Smooth muscle cell of the pulmonary artery (primary cell): ENCODE data around the gene ZMYND12. TPM values are rescaled to one million over a fixed set of nuclear protein-coding genes. Genes with fewer than 3 reads are reported as not detected.

Experiments
- total RNA-seq: library from RNA; depleted of rRNA; stranded (reverse); fragments of >200 nt; gene quantifications from 2 replicates; pipeline ENCODE4 v1.2.3, GENCODE V29; 2014

The ZMYND12 gene, protein sequence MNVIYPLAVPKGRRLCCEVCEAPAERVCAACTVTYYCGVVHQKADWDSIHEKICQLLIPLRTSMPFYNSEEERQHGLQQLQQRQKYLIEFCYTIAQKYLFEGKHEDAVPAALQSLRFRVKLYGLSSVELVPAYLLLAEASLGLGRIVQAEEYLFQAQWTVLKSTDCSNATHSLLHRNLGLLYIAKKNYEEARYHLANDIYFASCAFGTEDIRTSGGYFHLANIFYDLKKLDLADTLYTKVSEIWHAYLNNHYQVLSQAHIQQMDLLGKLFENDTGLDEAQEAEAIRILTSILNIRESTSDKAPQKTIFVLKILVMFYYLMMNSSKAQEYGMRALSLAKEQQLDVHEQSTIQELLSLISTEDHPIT
- 1.3 and 1.9 TPM in 2 replicates for total RNA-seq

DNA sequence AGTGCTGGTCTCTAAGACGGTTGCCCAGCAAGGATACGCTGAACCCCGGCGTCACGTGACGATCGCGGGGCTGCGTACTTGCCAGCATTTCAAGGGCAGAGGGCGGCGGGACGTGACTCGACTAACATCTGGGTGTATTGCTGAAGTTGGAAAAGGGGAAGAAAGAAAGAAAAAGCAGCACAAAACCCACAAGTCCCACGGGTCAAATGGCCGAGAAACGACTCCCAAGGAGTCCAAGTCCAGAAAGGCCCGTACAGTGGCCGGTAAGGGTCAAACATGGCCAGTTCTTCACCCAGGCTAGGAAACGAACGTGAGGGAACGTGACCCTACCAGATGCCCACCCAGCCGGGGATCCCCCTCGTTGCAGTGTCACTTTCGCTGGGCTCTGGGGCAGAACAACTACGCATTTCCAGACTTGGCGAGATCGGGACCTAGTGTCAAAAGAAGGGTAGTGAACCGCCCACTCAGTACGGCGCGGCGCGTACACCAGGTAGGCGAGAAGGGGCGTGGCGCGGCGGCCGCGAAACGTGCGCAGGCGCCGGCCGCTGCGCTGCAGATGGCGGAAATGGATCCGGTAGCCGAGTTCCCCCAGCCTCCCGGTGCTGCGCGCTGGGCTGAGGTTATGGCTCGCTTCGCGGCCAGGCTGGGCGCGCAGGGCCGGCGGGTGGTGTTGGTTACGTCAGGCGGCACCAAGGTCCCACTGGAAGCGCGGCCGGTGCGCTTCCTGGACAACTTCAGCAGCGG lies at the start of gene ZMYND12, which contains the start of gene PPCS:
ZMYND12 (minus strand) TSS at position 13 of the 744 bp plus-strand sequence. CDS start 25 bp downstream, outside the sequence.
PPCS (plus strand) TSS at position 534 of the 744 bp plus-strand sequence; CDS start at position 557, 23 bp downstream.

DNA sequence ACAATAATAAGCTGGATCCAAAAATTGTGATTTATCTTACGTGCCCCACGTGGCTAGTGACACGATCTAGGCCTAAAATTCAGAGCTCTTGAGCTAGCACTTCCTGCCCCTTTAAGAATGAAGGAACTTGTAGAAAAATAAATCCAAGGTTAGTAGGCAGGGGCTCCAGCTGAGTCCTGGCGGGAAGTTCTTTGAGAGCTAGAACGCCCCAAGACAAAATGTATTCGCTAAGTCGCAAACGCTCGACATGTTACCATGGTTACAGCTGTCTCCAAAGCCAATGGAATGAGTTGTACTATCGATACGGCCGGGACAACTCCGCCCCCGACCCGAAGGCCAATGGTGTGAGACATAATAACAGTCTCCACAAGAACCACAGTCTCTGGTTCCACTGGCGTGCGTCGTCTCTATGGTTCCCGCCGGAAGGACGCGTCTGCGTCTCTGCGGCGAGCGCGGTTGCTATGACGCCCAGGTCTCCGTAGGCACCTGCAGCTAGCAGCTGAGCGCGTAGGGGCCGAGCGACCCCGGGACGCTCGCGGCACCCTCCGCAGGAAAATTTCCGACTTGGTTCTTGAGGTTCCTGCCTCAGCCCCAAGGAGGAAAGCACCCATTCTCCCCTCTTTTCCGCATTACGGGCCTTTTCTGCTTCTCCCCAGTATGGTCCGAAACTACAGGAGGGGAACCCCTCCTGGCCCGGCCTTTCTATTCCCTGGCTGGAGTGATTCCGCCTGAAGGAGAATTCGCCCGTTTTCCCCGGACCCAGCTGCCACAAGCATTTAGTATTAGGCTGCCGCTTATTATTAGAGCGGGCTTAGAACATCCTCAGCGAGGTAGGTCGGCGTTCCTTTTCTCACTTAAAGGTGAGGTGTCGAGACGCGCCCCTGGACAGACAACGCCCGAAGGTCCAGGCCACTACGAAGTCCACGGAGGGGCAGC lies 7.3 kb upstream of the ZMYND12 start, which contains the start of gene CCDC30:
CCDC30 (plus strand) TSS at position 459 of the 936 bp plus-strand sequence. CDS start 17,266 bp downstream, outside the sequence.

DNA sequence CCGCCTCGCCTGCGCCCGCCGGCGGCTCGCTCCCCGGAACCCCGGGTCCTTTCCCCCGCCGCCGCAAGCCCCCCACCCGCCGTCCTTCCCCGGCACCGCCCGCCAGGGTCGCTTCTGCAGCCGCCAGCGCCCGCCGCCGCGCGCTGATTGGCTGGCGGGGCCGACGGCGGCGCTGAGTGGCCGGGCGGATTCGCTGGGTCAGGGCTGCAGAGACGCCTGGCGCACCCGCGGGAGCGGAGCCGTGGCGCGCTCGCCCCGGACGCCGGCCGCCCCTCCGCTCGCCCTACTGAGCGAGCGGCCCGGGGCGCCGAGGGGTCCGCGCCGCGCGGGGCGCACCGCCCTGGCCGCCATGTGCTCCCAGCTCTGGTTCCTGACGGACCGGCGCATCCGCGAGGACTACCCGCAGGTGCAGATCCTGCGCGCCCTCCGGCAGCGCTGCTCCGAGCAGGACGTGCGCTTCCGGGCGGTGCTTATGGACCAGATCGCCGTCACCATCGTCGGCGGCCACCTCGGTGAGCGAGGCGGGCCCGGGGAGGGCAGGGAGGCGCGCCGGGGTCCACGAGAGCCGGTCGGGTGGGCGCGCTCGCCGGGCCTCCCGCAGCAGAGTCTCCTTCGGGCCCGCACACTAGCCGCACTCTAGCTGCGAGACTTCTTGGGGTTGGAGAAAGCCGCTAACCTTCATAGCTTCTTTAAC lies 75.1 kb downstream of the ZMYND12 start, which contains the start of gene RIMKLA:
RIMKLA (plus strand) TSS at position 207 of the 694 bp plus-strand sequence; CDS start at position 350, 143 bp downstream.

Other genes with a start within 250 kb of the ZMYND12 start
- gene FOXJ3, start 120.8 kb downstream of the ZMYND12 start, total RNA-seq: 20.1 and 23.4 TPM in 2 replicates
- gene RIMKLA, start 75.2 kb downstream of the ZMYND12 start, total RNA-seq: under 0.01 and 0.20 TPM in 2 replicates
- gene PPCS, start 521 bp upstream of the ZMYND12 start, total RNA-seq: 20.5 and 26.3 TPM in 2 replicates
- gene CCDC30, start 7.3 kb upstream of the ZMYND12 start, total RNA-seq: 1.4 and 1.9 TPM in 2 replicates
- 10.9 and 13.1 TPM in 2 replicates for gene PPIH, start 202.4 kb upstream of the ZMYND12 start, total RNA-seq
- gene YBX1, start 226.4 kb upstream of the ZMYND12 start, total RNA-seq: 566 and 628 TPM in 2 replicates